ENCODE data around the gene LRTM2. TPM values are rescaled to one million over a fixed set of nuclear protein-coding genes. Genes with fewer than 3 reads are reported as not detected.

LRTM2 gene
- total RNA-seq, 2 experiments from 2014 or later, result not detected

- CTCF ChIA-PET, result no interaction called here
- Mint-ChIP-seq H3K27me3 (peaks cover 16% of the 10 kb centered on the region), H3K27ac (no peak overlapping the region)
Measured at GRCh38 chr12:1836241-1836803, 16.0 kb downstream of the LRTM2 start.

GRCh38 chr12:1836854-1837421 is 16.6 kb downstream of the LRTM2 start:
- Mint-ChIP-seq H3K27ac (no peak overlapping the region), H3K27me3 (peaks cover 16% of the 10 kb centered on the region), H3K36me3 (no peaks in the 10 kb centered on the region), H3K4me1 (ENCODE audit: low read depth) (no peaks in the 10 kb centered on the region), H3K4me3 (no peak overlapping the region), H3K9me3 (no peaks in the 10 kb centered on the region)
- CTCF ChIA-PET, result no interaction called here
- intact Hi-C loops (cut with micrococcal nuclease), result no loop called here
- no peak for DNase-seq
- POLR2A ChIA-PET, result no interaction called here

More at GRCh38 chr12:1836241-1836803, 16.0 kb downstream of the LRTM2 start:
- Mint-ChIP-seq H3K36me3 (no peaks in the 10 kb centered on the region), H3K4me3 (no peak overlapping the region), H3K4me1 (ENCODE audit: low read depth) (no peaks in the 10 kb centered on the region), H3K9me3 (no peaks in the 10 kb centered on the region)
- POLR2A ChIA-PET, result no interaction called here
- DNase-seq, result no peak
- intact Hi-C loops (cut with micrococcal nuclease), result no loop called here

GRCh38 chr12:1837541-1838204 is 17.3 kb downstream of the LRTM2 start:
- Mint-ChIP-seq H3K9me3 (no peaks in the 10 kb centered on the region), H3K4me3 (no peak overlapping the region), H3K36me3 (no peaks in the 10 kb centered on the region), H3K4me1 (ENCODE audit: low read depth) (no peaks in the 10 kb centered on the region), H3K27ac (no peak overlapping the region), H3K27me3 (peaks cover 12% of the 10 kb centered on the region)
- CTCF ChIA-PET, result interaction anchor here (0.7 kb wide), 1 partner anchor 46 kb away, joined by 3 read pairs; no protein-coding TSS in a partner anchor
- POLR2A ChIA-PET, result no interaction called here
- no peak for DNase-seq
- intact Hi-C loops (cut with micrococcal nuclease), result no loop called here

GRCh38 chr12:1838205-1838993 is 18.0 kb downstream of the LRTM2 start:
- ChIA-PET CTCF (interaction anchor here (0.7 to 1.4 kb wide), 2 partner anchors 47 to 101 kb away, joined by 3 to 6 read pairs; no protein-coding TSS in a partner anchor), POLR2A (no interaction called here)
- DNase-seq, result no peak
- Mint-ChIP-seq H3K9me3 (no peaks in the 10 kb centered on the region), H3K4me3 (no peak overlapping the region), H3K27ac (no peak overlapping the region), H3K36me3 (no peaks in the 10 kb centered on the region), H3K4me1 (ENCODE audit: low read depth) (no peaks in the 10 kb centered on the region), H3K27me3 (peaks cover 7% of the 10 kb centered on the region)
- intact Hi-C loops (cut with micrococcal nuclease), result no loop called here

GRCh38 chr12:1838994-1839365 is 18.6 kb downstream of the LRTM2 start:
- Mint-ChIP-seq H3K4me3 (no peak overlapping the region), H3K27me3 (peaks cover 4% of the 10 kb centered on the region), H3K9me3 (no peaks in the 10 kb centered on the region), H3K36me3 (no peaks in the 10 kb centered on the region), H3K4me1 (ENCODE audit: low read depth) (no peaks in the 10 kb centered on the region), H3K27ac (no peak overlapping the region)
- intact Hi-C loops (cut with micrococcal nuclease), result no loop called here
- CTCF ChIA-PET, result interaction anchor here (1.4 kb wide), 1 partner anchor 101 kb away, joined by 6 read pairs; no protein-coding TSS in a partner anchor
- DNase-seq, result no peak
- POLR2A ChIA-PET, result no interaction called here

- Mint-ChIP-seq H3K4me3 (no peak overlapping the region), H3K27ac (no peak overlapping the region), H3K36me3 (no peaks in the 10 kb centered on the region), H3K4me1 (ENCODE audit: low read depth) (no peaks in the 10 kb centered on the region), H3K27me3 (peaks cover 3% of the 10 kb centered on the region), H3K9me3 (no peaks in the 10 kb centered on the region)
- intact Hi-C loops (cut with micrococcal nuclease), result no loop called here
- ChIA-PET POLR2A (no interaction called here), CTCF (interaction anchor here (1.4 kb wide), 1 partner anchor 100 kb away, joined by 6 read pairs; no protein-coding TSS in a partner anchor)
- no peak for DNase-seq
Measured at GRCh38 chr12:1839464-1839863, 19.1 kb downstream of the LRTM2 start.

- Mint-ChIP-seq H3K4me3 (no peak overlapping the region), H3K36me3 (no peaks in the 10 kb centered on the region), H3K9me3 (no peaks in the 10 kb centered on the region), H3K27ac (no peak overlapping the region), H3K27me3 (peaks cover 4% of the 10 kb centered on the region), H3K4me1 (ENCODE audit: low read depth) (no peaks in the 10 kb centered on the region)
- no peak for DNase-seq
- intact Hi-C loops (cut with micrococcal nuclease), result no loop called here
- CTCF ChIA-PET, result interaction anchor here (1.4 kb wide), 1 partner anchor 100 kb away, joined by 6 read pairs; no protein-coding TSS in a partner anchor
- POLR2A ChIA-PET, result no interaction called here
Measured at GRCh38 chr12:1839956-1840951, 19.9 kb downstream of the LRTM2 start.

GRCh38 chr12:1840981-1841425 is 20.6 kb downstream of the LRTM2 start:
- intact Hi-C loops (cut with micrococcal nuclease), result no loop called here
- H3K27me3 Mint-ChIP-seq, result peaks cover 6% of the 10 kb centered on the region
- no peak overlapping the region for H3K4me3 Mint-ChIP-seq
- H3K27ac Mint-ChIP-seq, result no peak overlapping the region
- CTCF ChIA-PET, result no interaction called here
- no peak for DNase-seq
- H3K9me3 Mint-ChIP-seq, result no peaks in the 10 kb centered on the region
- H3K4me1 Mint-ChIP-seq (ENCODE audit: low read depth), result no peaks in the 10 kb centered on the region
- H3K36me3 Mint-ChIP-seq, result no peaks in the 10 kb centered on the region
- POLR2A ChIA-PET, result no interaction called here

- ChIA-PET POLR2A (no interaction called here), CTCF (no interaction called here)
- Mint-ChIP-seq H3K9me3 (no peaks in the 10 kb centered on the region), H3K36me3 (no peaks in the 10 kb centered on the region), H3K27me3 (peaks cover 6% of the 10 kb centered on the region), H3K4me3 (no peak overlapping the region), H3K27ac (no peak overlapping the region), H3K4me1 (ENCODE audit: low read depth) (no peaks in the 10 kb centered on the region)
- DNase-seq, result no peak
- intact Hi-C loops (cut with micrococcal nuclease), result no loop called here
Measured at GRCh38 chr12:1841586-1842182, 21.3 kb downstream of the LRTM2 start.

- Mint-ChIP-seq H3K4me1 (ENCODE audit: low read depth) (no peaks in the 10 kb centered on the region), H3K4me3 (no peak overlapping the region), H3K27me3 (peaks cover 6% of the 10 kb centered on the region), H3K27ac (no peak overlapping the region), H3K36me3 (no peaks in the 10 kb centered on the region), H3K9me3 (no peaks in the 10 kb centered on the region)
- POLR2A ChIA-PET, result no interaction called here
- CTCF ChIA-PET, result no interaction called here
- intact Hi-C loops (cut with micrococcal nuclease), result no loop called here
- no peak for DNase-seq
Measured at GRCh38 chr12:1842183-1842904, 22.0 kb downstream of the LRTM2 start.

Measured in activated CD4-positive, alpha-beta memory T cell treated with anti-CD3 and anti-CD28 coated beads for 36 hours (primary cell).